Tibial artery (tissue), 4 donors: Measurements from ENCODE around the gene MOB1A.

Source experiments
- DNase-seq, 2 donors: peaks; one replicate each; pipeline ENCODE4 v3.0.0-alpha.2; 2019
- H3K27ac ChIP-seq, 2 donors: fragments of 200-600 bp; sonication (generic) in 1 of 2; 1 replicate in 1 of 2; 2 replicates in 1 of 2; pipeline ENCODE4 v1.5.1; 2018 to 2019; ENCODE audit warnings: mild to moderate bottlenecking in 1 of 2
- H3K27me3 ChIP-seq, 2 donors: fragments of 200-600 bp; sonication (generic) in 1 of 2; one replicate each; pipeline versions ENCODE4 v1.5.1 to v1.6.0; 2016 to 2019
- H3K36me3 ChIP-seq, 3 donors: fragments of 200-600 bp; sonication (generic) in 2 of 3; one replicate each; pipeline ENCODE4 v1.5.1; 2016 to 2019; ENCODE audit warnings: mild to moderate bottlenecking in 2 of 3
- H3K4me1 ChIP-seq, 4 donors: fragments of 200-600 bp; sonication (generic) in 2 of 4; 1 replicate in 3 of 4; 2 replicates in 1 of 4; pipeline ENCODE4 v1.5.1; 2016 to 2019
- H3K4me3 ChIP-seq, 2 donors: fragments of 200-600 bp; sonication (generic) in 1 of 2; 1 replicate in 1 of 2; 2 replicates in 1 of 2; pipeline ENCODE4 v1.5.1; 2018 to 2019; ENCODE audit warnings: mild to moderate bottlenecking in 2 of 2
- H3K9me3 ChIP-seq, 3 donors: fragments of 200-600 bp; sonication (generic) in 1 of 3; one replicate each; pipeline ENCODE4 v1.5.1; 2016 to 2019
- CTCF ChIP-seq, 2 experiments: fragments of 200-600 bp in 1 of 2; fragments of 450-650 bp in 1 of 2; IDR thresholded peaks; one replicate each; pipeline ENCODE4 v1.5.1; 2017 to 2019; ENCODE audit warnings: antibody characterized with exemption in 2 of 2, mild to moderate bottlenecking in 1 of 2, moderate library complexity in 1 of 2
- intact Hi-C: fragments of 100-400 bp; cut with DNase I; formaldehyde crosslinking; loops from one replicate; pipeline ENCODE4 v1.15.0; 2023; ENCODE audit warnings: low total_unique reads

The MOB1A gene

DNA sequence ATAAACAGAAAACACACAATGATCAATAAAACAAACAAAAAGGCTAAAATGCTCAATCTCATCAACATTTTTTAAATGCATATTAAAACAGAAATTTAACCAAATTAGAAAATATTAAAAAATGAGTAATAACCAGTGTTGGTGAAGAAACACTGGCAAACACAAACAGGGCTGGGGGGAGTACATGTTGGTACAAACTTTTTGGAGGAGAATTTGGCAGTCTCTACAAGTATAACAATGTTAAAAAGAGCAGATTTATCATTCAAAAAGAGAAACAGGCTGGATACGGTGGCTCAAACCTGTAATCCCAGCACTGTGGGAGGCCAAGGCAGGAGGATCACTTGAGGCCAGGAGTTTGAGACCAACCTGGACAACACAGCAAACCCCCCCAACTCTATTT is 13.9 kb downstream of the MOB1A start:
- Histone ChIP-seq H3K36me3 (peaks cover 79 to 95% (median 84%) of the 10 kb centered on the region in 3 donors), H3K4me3 (no peak overlapping the region), H3K27me3 (no peaks in the 10 kb centered on the region), H3K27ac (no peak overlapping the region), H3K9me3 (no peaks in the 10 kb centered on the region), H3K4me1 (no peaks in the 10 kb centered on the region)
- intact Hi-C loops, result no loop called here
- TF ChIP-seq CTCF (IDR thresholded peaks at IDR 0.05), result no peak
- no peak for DNase-seq

DNA sequence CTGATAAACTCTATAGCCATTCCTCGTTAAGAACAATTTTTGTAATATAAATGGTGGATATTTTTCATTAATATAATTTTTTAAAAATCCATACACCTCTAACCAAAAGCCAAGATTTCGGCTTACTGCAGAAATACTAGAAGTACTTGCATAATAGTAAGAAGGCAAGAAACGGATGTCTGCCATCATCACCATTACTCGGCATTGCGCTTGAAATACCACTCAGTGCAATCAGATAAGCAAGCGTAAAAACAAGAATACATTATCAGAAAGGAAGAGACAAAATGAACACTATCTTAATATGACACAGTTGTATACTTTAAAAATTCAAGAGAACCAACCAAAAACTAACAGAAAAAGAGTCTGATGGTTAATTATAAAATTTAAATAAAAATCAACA is 15.7 kb downstream of the MOB1A start:
- H3K27ac ChIP-seq, result no peak overlapping the region
- intact Hi-C loops, result no loop called here
- TF ChIP-seq CTCF (IDR thresholded peaks at IDR 0.05), result no peak
- no peak for DNase-seq
- H3K27me3 ChIP-seq, result no peaks in the 10 kb centered on the region
- H3K4me3 ChIP-seq, result no peak overlapping the region
- peaks cover 73 to 96% (median 81%) of the 10 kb centered on the region in 3 donors for H3K36me3 ChIP-seq
- H3K9me3 ChIP-seq, result no peaks in the 10 kb centered on the region
- H3K4me1 ChIP-seq, result no peaks in the 10 kb centered on the region

DNA sequence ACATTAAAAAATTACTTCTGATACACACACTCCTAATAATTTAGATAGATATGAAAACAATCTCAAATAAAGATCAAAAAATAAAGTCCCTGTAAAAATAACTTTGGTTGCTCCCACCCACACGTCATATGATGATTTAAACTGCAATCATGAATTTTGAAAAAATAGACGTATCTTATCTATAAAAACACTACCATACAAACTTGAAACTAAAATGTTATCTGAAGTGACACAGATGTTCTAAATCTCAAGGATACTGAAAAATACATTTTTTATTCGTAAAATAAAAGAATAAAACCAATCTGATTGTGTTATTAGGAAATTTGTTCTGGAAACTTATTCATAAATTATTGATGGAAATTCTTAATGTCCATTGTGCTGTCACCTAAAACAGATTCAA is 22.8 kb downstream of the MOB1A start:
- intact Hi-C loops, result no loop called here
- no peak for TF ChIP-seq CTCF (IDR thresholded peaks at IDR 0.05)
- Histone ChIP-seq H3K27ac (no peak overlapping the region), H3K4me3 (no peak overlapping the region), H3K27me3 (no peaks in the 10 kb centered on the region), H3K36me3 (peaks cover 48 to 74% (median 61%) of the 10 kb centered on the region in 3 donors), H3K4me1 (no peaks in the 10 kb centered on the region), H3K9me3 (no peaks in the 10 kb centered on the region)
- DNase-seq, result no peak

GRCh38 chr2:74152954-74153353 is 25.7 kb downstream of the MOB1A start:
- Histone ChIP-seq H3K36me3 (peaks cover 26 to 51% (median 41%) of the 10 kb centered on the region in 3 donors), H3K27me3 (no peaks in the 10 kb centered on the region), H3K27ac (no peak overlapping the region), H3K9me3 (no peaks in the 10 kb centered on the region), H3K4me3 (no peak overlapping the region), H3K4me1 (peaks cover 0 to 10% (median 4%) of the 10 kb centered on the region in 4 donors)
- no peak for DNase-seq
- no peak for TF ChIP-seq CTCF (IDR thresholded peaks at IDR 0.05)
- intact Hi-C loops, result no loop called here

DNA sequence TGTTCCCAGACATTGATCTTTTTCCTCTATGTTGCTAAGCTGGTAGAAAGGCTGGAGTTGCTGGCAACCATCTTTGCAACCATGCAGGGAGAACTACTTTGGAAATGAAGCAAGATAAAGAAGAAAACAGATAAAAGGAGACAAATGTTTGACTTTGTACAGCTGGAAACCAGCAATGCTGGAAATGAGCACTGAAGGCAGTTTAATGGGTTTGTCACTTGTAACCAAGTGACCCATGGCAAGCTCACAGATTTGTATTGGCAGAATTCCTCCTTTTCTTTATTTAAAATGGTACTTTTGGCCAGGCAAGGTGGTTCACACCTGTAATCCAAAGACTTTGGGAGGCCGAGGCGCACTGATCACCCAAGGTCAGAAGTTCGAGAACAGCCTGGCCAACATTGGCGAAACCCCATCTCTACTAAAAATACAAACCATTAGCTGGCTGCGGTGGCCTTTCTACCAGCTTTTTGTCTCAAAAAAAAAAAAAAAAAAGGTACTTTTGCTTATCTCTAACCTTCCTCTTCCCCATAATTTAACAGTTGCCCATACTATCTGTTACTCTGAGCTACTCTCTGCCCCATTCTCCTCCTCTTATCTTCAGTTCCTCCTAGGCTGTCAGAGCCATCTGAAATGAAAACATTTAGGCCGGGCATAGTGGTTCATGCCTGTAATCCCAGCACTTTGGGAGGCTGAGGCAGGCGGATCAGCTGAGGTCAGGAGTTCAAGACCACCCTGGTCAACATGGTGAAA is 28.9 kb downstream of the MOB1A start:
- Histone ChIP-seq H3K36me3 (peaks cover 4 to 32% (median 20%) of the 10 kb centered on the region in 3 donors), H3K27ac (no peak overlapping the region), H3K27me3 (no peaks in the 10 kb centered on the region), H3K4me3 (no peak overlapping the region), H3K9me3 (no peaks in the 10 kb centered on the region), H3K4me1 (peaks cover 0 to 26% (median 19%) of the 10 kb centered on the region in 4 donors)
- no peak for TF ChIP-seq CTCF (IDR thresholded peaks at IDR 0.05)
- no peak for DNase-seq
- intact Hi-C loops, result loop anchor here (5.0 to 10.0 kb wide), 2 partner anchors 115 to 317 kb away; no protein-coding TSS in a partner anchor
